IMR-90 (cell line): ENCODE data around the gene MRPL38.

Experiments used
- CTCF ChIP-seq: conservative IDR thresholded peaks from 2 replicates; pipeline ENCODE4 v1.5.1; 2012; ENCODE audit warnings: mild to moderate bottlenecking, low read depth, low read length, improper control_type of control experiment
- MAFK ChIP-seq: IDR thresholded peaks from 2 replicates; pipeline ENCODE4 v1.6.1; 2012; ENCODE audit warnings: low read depth, low read length, improper control_type of control experiment
- MXI1 ChIP-seq: IDR thresholded peaks from 2 replicates; pipeline ENCODE4 v1.6.1; 2012; ENCODE audit warnings: low read depth, mild to moderate bottlenecking, low read length, moderate library complexity, borderline replicate concordance
- POLR2A ChIP-seq: IDR thresholded peaks from 2 replicates; pipeline ENCODE4 v1.6.1; 2012; ENCODE audit warnings: mild to moderate bottlenecking, low read depth, low read length
- RFX5 ChIP-seq: IDR thresholded peaks from 2 replicates; pipeline ENCODE4 v1.8.0; 2012; ENCODE audit warnings: low read depth, mild to moderate bottlenecking, low read length, moderate library complexity

DNA sequence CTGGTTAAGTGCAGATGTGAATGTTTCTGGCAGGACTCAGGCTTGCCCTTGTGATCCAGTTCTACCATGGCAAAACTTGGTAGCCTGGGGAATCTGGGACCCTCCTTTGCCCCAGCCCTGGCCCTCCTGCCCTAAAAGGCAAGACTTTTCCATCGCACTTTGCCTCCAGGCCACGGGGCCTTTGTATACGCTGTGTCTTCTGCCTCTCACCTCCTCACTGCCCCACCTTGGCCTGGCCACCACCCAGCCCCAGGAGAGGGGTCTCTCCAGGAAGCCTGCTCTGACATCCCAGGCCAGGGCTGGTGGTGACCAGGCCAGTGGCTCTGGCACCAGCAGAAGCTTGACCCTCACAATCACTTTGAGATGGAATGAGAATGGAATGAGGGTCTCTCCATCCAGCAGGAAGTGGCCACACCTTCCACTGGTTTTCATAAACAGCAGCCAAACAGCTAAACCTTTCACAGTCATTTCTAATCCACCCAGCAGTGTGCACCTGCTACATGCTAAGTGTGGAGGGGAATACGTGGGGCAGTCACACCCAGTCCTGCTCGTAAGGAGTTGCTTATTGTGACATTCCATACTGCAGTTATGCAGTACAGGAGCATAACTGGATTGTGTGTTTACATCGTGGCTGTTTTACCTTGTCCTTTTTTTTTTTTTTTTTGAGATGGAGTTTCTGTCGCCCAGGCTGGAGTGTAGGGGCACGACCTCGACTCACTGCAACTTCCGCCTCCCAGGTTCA, 1.6 kb upstream of the MRPL38 start:
- no peak for TF ChIP-seq CTCF
- TF ChIP-seq RFX5, result no peak
- no peak for TF ChIP-seq POLR2A
- no peak for TF ChIP-seq MAFK
- no peak for TF ChIP-seq MXI1
